ENCODE data around the gene GLI1.

DNA sequence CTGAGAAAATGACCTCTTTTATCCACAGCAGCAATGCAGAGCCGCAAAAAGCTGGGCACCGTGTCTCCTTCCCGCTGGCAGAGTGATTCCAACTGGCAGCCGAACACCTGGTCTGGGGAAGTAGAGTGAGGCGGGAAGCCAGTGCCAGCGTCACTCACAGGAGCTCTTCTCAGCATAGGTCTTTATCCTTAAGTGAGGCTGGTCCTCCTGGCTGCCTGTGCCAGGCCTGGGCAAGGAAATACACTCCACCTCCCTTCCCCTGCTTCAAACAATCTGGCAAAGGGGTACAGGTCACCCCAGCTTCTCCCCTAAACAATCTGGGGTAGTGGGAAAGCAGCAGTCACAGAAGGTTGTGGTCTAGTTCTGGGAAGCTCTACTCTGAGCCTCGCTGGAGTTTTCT, 15.3 kb downstream of the GLI1 start:
- TF ChIP-seq, protein P1, sequence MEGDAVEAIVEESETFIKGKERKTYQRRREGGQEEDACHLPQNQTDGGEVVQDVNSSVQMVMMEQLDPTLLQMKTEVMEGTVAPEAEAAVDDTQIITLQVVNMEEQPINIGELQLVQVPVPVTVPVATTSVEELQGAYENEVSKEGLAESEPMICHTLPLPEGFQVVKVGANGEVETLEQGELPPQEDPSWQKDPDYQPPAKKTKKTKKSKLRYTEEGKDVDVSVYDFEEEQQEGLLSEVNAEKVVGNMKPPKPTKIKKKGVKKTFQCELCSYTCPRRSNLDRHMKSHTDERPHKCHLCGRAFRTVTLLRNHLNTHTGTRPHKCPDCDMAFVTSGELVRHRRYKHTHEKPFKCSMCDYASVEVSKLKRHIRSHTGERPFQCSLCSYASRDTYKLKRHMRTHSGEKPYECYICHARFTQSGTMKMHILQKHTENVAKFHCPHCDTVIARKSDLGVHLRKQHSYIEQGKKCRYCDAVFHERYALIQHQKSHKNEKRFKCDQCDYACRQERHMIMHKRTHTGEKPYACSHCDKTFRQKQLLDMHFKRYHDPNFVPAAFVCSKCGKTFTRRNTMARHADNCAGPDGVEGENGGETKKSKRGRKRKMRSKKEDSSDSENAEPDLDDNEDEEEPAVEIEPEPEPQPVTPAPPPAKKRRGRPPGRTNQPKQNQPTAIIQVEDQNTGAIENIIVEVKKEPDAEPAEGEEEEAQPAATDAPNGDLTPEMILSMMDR (conservative IDR thresholded peaks at IDR 0.05; ENCODE audit: low read depth, low read length) = no peak
- no peak for TF ChIP-seq EZH2 (IDR thresholded peaks at IDR 0.05; ENCODE audit: borderline replicate concordance, low read depth, low read length, poor library complexity, severe bottlenecking)
